OCI-LY3 (cell line): Measurements from ENCODE around the gene PXDC1.

ENCODE experiments used
- H2AFZ ChIP-seq: fragments of 200-600, 300-600 bp; shearing (Covaris generic); 2 replicates; pipeline ENCODE4 v1.6.0; 2014; ENCODE audit warnings: antibody characterized with exemption, low read depth, low read length
- H3K27ac ChIP-seq: fragments of 200-600, 300-600 bp; sonication (generic); 2 replicates; pipeline ENCODE4 v1.5.1; 2014; ENCODE audit warnings: mild to moderate bottlenecking, low read length, moderate library complexity, mixed read lengths
- H3K27me3 ChIP-seq: fragments of 200-600, 300-600 bp; sonication (generic); 2 replicates; pipeline ENCODE4 v1.6.1; 2014; ENCODE audit warnings: low read depth, low read length, mixed read lengths
- H3K36me3 ChIP-seq: fragments of 200-600, 300-600 bp; sonication (generic); replicated peaks from 2 replicates; pipeline ENCODE3; 2014; ENCODE audit warnings: low read depth, low read length, mixed read lengths
- H3K4me1 ChIP-seq: fragments of 300-600, 200-600 bp; sonication (generic); 2 replicates; pipeline ENCODE4 v1.6.1; 2014; ENCODE audit warnings: low read length, mixed read lengths
- H3K4me2 ChIP-seq: fragments of 200-600, 300-600 bp; sonication (generic); 2 replicates; pipeline ENCODE4 v1.6.1; 2014; ENCODE audit warnings: low read length, mixed read lengths
- H3K4me3 ChIP-seq: fragments of 300-600, 200-600 bp; sonication (generic); 2 replicates; pipeline ENCODE4 v1.5.1; 2014; ENCODE audit warnings: antibody characterized with exemption, mild to moderate bottlenecking, low read length, moderate library complexity
- H3K79me2 ChIP-seq: fragments of 300-600, 200-600 bp; shearing (Covaris generic); 2 replicates; pipeline ENCODE4 v1.6.1; 2014; ENCODE audit warnings: mild to moderate bottlenecking, low read length, mixed read lengths
- H3K9ac ChIP-seq: fragments of 300-600, 200-600 bp; shearing (Covaris generic); 2 replicates; pipeline ENCODE4 v1.6.0; 2014; ENCODE audit warnings: mild to moderate bottlenecking, low read length, moderate library complexity
- H3K9me3 ChIP-seq: fragments of 200-600, 300-600 bp; shearing (Covaris generic); 2 replicates; pipeline ENCODE4 v1.6.1; 2014; ENCODE audit warnings: low read length, mixed read lengths; ENCODE audit not compliant: insufficient read depth
- H4K20me1 ChIP-seq: fragments of 200-600, 300-600 bp; sonication (generic); 2 replicates; pipeline ENCODE4 v1.6.1; 2016; ENCODE audit warnings: low read length, mixed read lengths; ENCODE audit not compliant: insufficient read depth
- EZH2phosphoT487 ChIP-seq: fragments of 200-600 bp; shearing (Covaris generic); IDR thresholded peaks from 2 replicates; pipeline ENCODE4 v1.6.1; 2018; ENCODE audit warnings: antibody characterized with exemption, mixed run types, low read depth
- TF ChIP-seq, protein P1 (sequence below): fragments of 200-600, 300-600 bp; sonication (generic); IDR thresholded peaks from 2 replicates; pipeline ENCODE4 v1.5.1; 2014; ENCODE audit warnings: antibody characterized with exemption, low read length, low read depth

PXDC1 gene

DNA sequence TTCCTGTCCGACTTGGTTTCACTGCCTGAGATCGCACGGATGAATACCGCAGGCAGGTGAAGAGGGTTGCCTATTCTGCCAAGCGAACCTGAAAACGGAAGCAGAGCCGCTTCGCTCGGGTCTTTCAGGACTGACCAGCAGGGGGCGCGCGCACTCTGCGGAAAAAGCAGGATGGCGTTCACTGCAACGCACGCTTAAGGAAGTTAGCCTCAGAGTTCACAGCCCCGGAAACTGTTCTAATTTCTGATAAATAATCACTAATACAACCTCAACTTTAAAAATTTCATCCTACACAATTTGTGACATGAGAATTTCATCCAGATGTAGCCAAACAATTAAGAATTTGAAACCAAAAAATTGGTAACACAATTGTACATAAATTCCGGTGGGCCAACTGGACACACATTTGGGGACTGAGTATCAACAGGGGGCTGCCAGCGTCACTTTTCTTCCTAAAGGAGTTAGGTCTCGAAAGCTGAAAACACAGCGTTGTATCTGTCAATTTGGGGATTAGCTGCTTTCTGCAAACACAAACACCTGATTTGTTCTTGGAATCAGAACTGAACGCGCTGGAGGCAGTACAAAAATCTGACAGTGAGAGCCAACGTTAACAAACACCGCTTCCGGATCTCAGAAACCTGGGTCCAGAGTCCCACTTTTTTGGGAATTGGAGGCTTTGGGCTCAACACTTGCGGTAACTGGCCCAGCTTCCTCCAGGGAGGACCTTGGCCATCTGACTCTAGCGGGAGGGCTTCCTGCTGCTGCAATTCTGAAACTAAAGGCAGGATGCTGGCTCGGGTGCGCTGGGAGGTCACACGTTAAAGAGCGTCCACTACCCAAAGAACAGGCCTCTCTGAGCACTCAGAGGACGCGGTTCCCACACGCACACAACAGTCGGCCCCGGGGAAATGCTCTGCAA, 8.8 kb downstream of the PXDC1 start:
- TF ChIP-seq, protein P1, sequence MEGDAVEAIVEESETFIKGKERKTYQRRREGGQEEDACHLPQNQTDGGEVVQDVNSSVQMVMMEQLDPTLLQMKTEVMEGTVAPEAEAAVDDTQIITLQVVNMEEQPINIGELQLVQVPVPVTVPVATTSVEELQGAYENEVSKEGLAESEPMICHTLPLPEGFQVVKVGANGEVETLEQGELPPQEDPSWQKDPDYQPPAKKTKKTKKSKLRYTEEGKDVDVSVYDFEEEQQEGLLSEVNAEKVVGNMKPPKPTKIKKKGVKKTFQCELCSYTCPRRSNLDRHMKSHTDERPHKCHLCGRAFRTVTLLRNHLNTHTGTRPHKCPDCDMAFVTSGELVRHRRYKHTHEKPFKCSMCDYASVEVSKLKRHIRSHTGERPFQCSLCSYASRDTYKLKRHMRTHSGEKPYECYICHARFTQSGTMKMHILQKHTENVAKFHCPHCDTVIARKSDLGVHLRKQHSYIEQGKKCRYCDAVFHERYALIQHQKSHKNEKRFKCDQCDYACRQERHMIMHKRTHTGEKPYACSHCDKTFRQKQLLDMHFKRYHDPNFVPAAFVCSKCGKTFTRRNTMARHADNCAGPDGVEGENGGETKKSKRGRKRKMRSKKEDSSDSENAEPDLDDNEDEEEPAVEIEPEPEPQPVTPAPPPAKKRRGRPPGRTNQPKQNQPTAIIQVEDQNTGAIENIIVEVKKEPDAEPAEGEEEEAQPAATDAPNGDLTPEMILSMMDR, result peak; percentile 83
- TF ChIP-seq EZH2phosphoT487, result no peak
- peak overlapping the region; percentile 100 for H2AFZ ChIP-seq
- no peaks in the 10 kb centered on the region for H3K36me3 ChIP-seq
- H3K4me1 ChIP-seq, result peaks cover 35% of the 10 kb centered on the region
- H3K27ac ChIP-seq, result no peak overlapping the region
- no peaks in the 10 kb centered on the region for H3K79me2 ChIP-seq
- no peaks in the 10 kb centered on the region for H4K20me1 ChIP-seq
- H3K9ac ChIP-seq, result peak overlapping the region; percentile 63
- H3K4me3 ChIP-seq, result peak overlapping the region; percentile 75
- H3K9me3 ChIP-seq, result no peaks in the 10 kb centered on the region
- H3K27me3 ChIP-seq, result peaks cover 7% of the 10 kb centered on the region
- peak overlapping the region; percentile 82 for H3K4me2 ChIP-seq

DNA sequence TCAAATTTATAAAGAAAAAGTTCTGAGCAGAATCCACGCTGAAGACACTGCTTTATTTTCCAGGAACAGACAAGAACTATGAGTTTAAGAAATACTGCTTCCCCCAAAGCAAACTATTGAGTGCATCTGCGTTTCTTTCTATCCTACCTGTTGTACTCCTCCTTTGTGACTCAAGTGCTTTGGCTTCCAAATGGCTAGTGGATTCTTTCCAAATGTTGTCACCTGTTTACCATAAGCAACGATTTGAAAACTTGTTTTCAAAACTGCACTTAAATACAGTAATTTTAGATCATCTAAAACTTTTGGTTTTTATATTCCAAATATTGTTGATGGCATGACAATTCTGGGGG, 9.5 kb downstream of the PXDC1 start:
- H3K36me3 ChIP-seq, result no peaks in the 10 kb centered on the region
- H3K9ac ChIP-seq, result no peak overlapping the region
- peak overlapping the region; percentile 82 for H3K4me2 ChIP-seq
- no peaks in the 10 kb centered on the region for H4K20me1 ChIP-seq
- H2AFZ ChIP-seq, result peak overlapping the region; percentile 65; the same call in 1 of the 2 replicates
- no peak for TF ChIP-seq EZH2phosphoT487
- TF ChIP-seq, protein P1, result no peak
- H3K4me1 ChIP-seq, result peaks cover 32% of the 10 kb centered on the region
- peak overlapping the region; percentile 53 for H3K4me3 ChIP-seq
- no peaks in the 10 kb centered on the region for H3K9me3 ChIP-seq
- H3K27ac ChIP-seq, result no peak overlapping the region
- H3K79me2 ChIP-seq, result no peaks in the 10 kb centered on the region
- peaks cover 7% of the 10 kb centered on the region for H3K27me3 ChIP-seq

GRCh38 chr6:3741477-3741871, 10.0 kb downstream of the PXDC1 start:
- Histone ChIP-seq H3K9me3 (no peaks in the 10 kb centered on the region), H3K27me3 (peaks cover 7% of the 10 kb centered on the region), H3K79me2 (no peaks in the 10 kb centered on the region), H3K4me1 (peaks cover 26% of the 10 kb centered on the region), H3K4me3 (no peak overlapping the region), H3K4me2 (no peak overlapping the region), H2AFZ (no peak overlapping the region), H3K9ac (no peak overlapping the region), H3K27ac (no peak overlapping the region), H3K36me3 (no peaks in the 10 kb centered on the region), H4K20me1 (no peaks in the 10 kb centered on the region)
- TF ChIP-seq, protein P1, result no peak
- TF ChIP-seq EZH2phosphoT487, result no peak

DNA sequence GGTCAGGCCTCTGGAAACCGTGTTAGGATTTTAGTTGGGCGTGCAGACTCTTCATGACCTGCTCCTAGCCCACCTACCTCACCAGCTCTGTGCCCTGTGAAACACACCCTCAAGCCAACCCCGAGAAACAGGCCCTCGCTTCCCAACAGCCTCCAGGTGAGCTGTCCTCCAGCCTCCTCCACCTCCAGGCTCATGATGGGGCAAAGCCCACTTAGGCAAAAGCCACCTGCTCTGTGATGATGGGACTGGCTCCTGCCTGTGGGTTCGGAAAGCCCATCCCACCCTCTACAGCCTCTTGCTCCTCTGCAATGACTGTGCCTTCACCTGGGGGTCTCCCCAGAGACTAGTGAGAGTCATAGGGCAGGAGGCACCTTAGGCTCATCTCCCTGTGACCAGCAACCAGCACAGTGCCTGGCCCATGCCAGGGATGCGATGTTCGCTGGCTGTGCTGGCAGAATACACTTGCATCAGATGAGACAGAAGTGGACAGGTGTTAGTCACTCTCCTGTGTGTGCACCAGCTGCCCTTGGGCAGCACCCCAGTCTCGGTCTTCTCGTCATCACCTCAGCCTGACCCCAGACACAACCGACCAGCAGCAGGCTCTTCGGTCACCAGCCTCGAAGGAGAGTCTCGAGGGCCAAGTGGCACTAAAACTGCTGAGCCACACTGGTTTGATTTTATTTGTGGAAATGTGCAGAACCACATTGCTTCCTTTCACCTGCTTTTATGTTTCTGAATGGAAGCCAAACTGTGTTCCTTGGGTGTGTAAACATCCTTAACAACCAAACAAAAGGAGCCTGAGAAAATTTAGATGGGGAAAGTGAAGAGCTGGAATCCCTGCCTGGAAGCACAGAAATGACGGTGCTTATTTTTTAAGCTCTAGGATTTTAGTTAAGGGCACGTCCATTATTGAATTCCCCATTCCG, 10.7 kb downstream of the PXDC1 start:
- H3K36me3 ChIP-seq, result no peaks in the 10 kb centered on the region
- no peak overlapping the region for H3K27ac ChIP-seq

More for the DNA sequence above, 10.7 kb downstream of the PXDC1 start:
- no peak overlapping the region for H3K4me2 ChIP-seq
- no peak overlapping the region for H2AFZ ChIP-seq
- no peaks in the 10 kb centered on the region for H3K79me2 ChIP-seq
- H4K20me1 ChIP-seq, result no peaks in the 10 kb centered on the region
- no peak overlapping the region for H3K4me3 ChIP-seq
- H3K27me3 ChIP-seq, result peaks cover 7% of the 10 kb centered on the region
- no peak for TF ChIP-seq EZH2phosphoT487
- TF ChIP-seq, protein P1, result no peak
- peaks cover 19% of the 10 kb centered on the region for H3K4me1 ChIP-seq
- no peaks in the 10 kb centered on the region for H3K9me3 ChIP-seq
- H3K9ac ChIP-seq, result no peak overlapping the region
